Activated CD8-positive, alpha-beta memory T cell treated with anti-CD3 and anti-CD28 coated beads, Interleukin-2, amount 10 ng/mL, durations not matched to agents 7 days and 5 days (primary cell): ENCODE results near the gene ZFHX3. TPM values are rescaled to one million over a fixed set of nuclear protein-coding genes. Genes with fewer than 3 reads are reported as not detected.
A peak's percentile ranks its signal among the peaks of the same experiment; 100 is the strongest.

Source experiments
- ATAC-seq: fragments of 150-1000 bp; cut with Tn5 transposase; one replicate; pipeline ENCODE4 v1.10.0; 2021; ENCODE audit warnings: moderate library complexity
- CTCF ChIA-PET: fragments of 350-600 bp; sonication (Branson Sonifier 250); formaldehyde crosslinking; loops from one replicate; lab custom pipeline; 2021; ENCODE audit warnings: antibody characterized with exemption; lab: Charles Lee
- DNase-seq: peaks from one replicate; pipeline ENCODE4 v3.0.0-alpha.2; 2020
- H3K27ac Mint-ChIP-seq: one replicate; pipeline ENCODE4 v1.8.0; 2021; ENCODE audit warnings: mild to moderate bottlenecking, mixed read lengths
- H3K27me3 Mint-ChIP-seq: one replicate; pipeline ENCODE4 v1.8.0; 2021; ENCODE audit warnings: mixed read lengths
- H3K36me3 Mint-ChIP-seq: one replicate; pipeline ENCODE4 v1.8.0; 2021; ENCODE audit warnings: mild to moderate bottlenecking, mixed read lengths
- H3K4me1 Mint-ChIP-seq: one replicate; pipeline ENCODE4 v1.8.0; 2021; ENCODE audit warnings: mixed read lengths
- H3K4me3 Mint-ChIP-seq: one replicate; pipeline ENCODE4 v1.8.0; 2021; ENCODE audit warnings: mild to moderate bottlenecking, moderate library complexity, mixed read lengths
- H3K9me3 Mint-ChIP-seq: one replicate; pipeline ENCODE4 v1.8.0; 2022; ENCODE audit warnings: low read depth, mixed read lengths
- total RNA-seq, 2 experiments: library from RNA; stranded (reverse); gene quantifications; one replicate each; pipeline ENCODE4 v1.2.3, GENCODE V29; 2021

Gene ZFHX3
- total RNA-seq, 2 experiments from 2014 or later: 0.32 to 1.9 TPM

DNA sequence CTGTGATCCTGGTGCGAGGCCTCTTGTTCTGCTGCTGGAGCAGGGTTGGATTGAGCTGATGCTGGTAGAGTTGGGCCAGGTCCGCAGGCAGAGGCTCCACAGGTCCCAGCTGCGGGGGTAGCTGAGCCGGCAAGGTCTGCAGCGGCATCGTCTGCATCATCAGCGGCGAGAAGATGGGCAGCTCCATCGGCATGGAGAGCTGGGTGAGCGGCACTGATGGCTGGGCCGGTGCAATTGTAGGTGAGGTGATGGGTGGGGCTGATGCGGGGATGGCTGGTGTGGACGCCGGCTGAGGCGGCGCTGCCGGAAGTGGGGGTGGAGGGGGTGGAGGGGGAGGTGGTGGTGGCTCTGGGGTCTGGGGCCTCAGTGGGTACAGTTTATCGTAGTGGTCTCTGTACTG, 251.7 kb downstream of the ZFHX3 start:
- no peak overlapping the region for H3K4me3 Mint-ChIP-seq
- H3K9me3 Mint-ChIP-seq: no peaks in the 10 kb centered on the region
- no peaks in the 10 kb centered on the region for H3K4me1 Mint-ChIP-seq
- no peaks in the 10 kb centered on the region for H3K27me3 Mint-ChIP-seq
- no peaks in the 10 kb centered on the region for H3K36me3 Mint-ChIP-seq
- ATAC-seq (no peak), DNase-seq (no peak)
- CTCF ChIA-PET: no interaction called here
- H3K27ac Mint-ChIP-seq: no peak overlapping the region

DNA sequence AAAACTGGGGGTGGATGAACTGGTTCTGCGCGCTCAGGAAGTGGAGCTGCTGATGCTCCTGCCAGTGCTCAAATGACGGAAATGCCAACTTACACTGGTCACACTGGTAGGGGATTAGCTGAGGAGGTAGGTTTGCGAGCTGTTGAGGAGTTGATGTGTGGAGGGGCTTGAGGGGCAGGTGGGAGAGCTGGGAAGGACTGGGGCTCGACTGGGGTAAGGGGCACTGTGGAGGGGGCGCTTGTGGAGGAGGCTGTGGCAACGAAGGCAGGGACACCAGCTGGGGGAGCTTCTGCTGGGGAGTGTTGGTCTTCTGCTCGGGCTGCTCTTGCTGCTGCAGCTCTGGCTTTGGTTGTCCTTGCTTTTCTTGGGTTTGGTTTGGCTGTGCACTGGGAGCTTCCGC, 252.9 kb downstream of the ZFHX3 start:
- H3K27ac Mint-ChIP-seq: no peak overlapping the region
- H3K4me1 Mint-ChIP-seq: no peaks in the 10 kb centered on the region
- CTCF ChIA-PET: interaction anchor here (1.4 kb wide), 1 partner anchor 38 kb away, joined by 5 read pairs; no protein-coding TSS in a partner anchor
- ATAC-seq: no peak
- H3K36me3 Mint-ChIP-seq: no peaks in the 10 kb centered on the region
- no peaks in the 10 kb centered on the region for H3K9me3 Mint-ChIP-seq
- H3K27me3 Mint-ChIP-seq: peaks cover 5% of the 10 kb centered on the region
- no peak for DNase-seq
- no peak overlapping the region for H3K4me3 Mint-ChIP-seq

DNA sequence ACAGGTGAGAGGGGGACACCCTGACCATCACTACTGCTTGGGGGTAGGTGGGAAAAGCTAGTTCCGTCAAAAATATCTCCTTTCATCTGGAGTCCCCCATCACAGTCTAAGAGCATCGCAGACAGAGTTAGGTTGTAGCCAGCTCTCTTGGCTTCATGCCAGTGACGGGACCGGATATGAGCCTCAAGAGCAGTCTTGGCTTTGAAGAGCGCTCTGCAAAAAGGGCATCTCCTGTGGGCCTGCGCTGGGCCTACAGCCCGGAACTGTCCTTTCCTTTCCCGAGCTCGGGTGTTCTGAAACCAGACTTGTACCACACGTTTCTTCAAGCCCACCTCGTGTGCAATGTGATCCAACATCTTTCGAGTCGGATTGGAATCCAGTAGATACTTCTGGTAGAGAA, 253.6 kb downstream of the ZFHX3 start:
- no peak for DNase-seq
- Mint-ChIP-seq H3K27ac (no peak overlapping the region), H3K36me3 (no peaks in the 10 kb centered on the region), H3K4me3 (no peak overlapping the region), H3K9me3 (no peaks in the 10 kb centered on the region), H3K27me3 (peaks cover 9% of the 10 kb centered on the region), H3K4me1 (no peaks in the 10 kb centered on the region)
- no peak for ATAC-seq
- CTCF ChIA-PET: interaction anchor here (1.4 kb wide), 1 partner anchor 38 kb away, joined by 5 read pairs; no protein-coding TSS in a partner anchor

DNA sequence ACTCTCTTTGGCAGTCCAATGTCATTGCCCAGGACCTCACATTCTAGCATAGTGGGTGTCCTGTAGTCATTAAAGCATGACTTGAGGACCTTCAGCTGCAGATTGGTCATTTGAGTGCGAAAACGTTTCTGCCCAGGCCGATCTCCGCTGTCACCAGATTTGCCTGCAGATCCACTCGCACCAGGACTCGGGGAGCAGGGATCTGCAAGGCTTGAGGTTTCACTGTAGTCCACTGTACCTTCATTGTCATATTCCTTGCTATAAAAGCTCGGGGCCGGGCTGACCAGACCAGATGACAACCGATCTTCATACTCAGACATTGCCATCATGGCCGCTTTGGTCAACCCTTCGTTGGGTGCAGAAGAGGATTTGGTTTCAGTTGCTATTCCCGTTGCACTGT, 254.2 kb downstream of the ZFHX3 start:
- no peak overlapping the region for H3K4me3 Mint-ChIP-seq
- no peaks in the 10 kb centered on the region for H3K9me3 Mint-ChIP-seq
- H3K27me3 Mint-ChIP-seq: peaks cover 13% of the 10 kb centered on the region
- H3K4me1 Mint-ChIP-seq: peaks cover 2% of the 10 kb centered on the region
- CTCF ChIA-PET: no interaction called here
- H3K36me3 Mint-ChIP-seq: no peaks in the 10 kb centered on the region
- no peak for DNase-seq
- ATAC-seq: no peak
- H3K27ac Mint-ChIP-seq: no peak overlapping the region

DNA sequence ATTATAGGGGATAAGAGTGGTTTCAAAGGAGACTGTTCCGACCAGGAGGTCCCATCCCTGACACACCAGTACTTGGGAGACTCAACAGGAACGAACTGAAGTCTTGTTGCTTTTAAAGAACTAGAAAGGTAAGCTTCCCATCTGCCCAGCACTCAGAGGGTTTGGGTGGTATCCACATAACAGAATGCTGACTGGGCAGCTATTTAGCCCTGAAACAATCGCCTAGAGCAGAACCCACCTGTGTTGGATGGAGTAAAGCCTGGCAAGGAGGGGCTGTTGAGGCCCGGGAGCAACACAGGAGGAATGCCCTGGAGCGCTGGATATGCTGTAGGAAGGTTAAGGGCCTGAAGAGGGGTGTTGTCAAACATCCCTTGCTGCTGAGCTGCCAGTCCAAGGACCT, 254.9 kb downstream of the ZFHX3 start:
- no peak for ATAC-seq
- peaks cover 20% of the 10 kb centered on the region for H3K27me3 Mint-ChIP-seq
- DNase-seq: no peak
- no peak overlapping the region for H3K4me3 Mint-ChIP-seq
- no peak overlapping the region for H3K27ac Mint-ChIP-seq
- peaks cover 9% of the 10 kb centered on the region for H3K4me1 Mint-ChIP-seq
- H3K36me3 Mint-ChIP-seq: no peaks in the 10 kb centered on the region
- CTCF ChIA-PET: interaction anchor here (0.7 kb wide), 1 partner anchor 39 kb away, joined by 3 read pairs; no protein-coding TSS in a partner anchor
- H3K9me3 Mint-ChIP-seq: no peaks in the 10 kb centered on the region

DNA sequence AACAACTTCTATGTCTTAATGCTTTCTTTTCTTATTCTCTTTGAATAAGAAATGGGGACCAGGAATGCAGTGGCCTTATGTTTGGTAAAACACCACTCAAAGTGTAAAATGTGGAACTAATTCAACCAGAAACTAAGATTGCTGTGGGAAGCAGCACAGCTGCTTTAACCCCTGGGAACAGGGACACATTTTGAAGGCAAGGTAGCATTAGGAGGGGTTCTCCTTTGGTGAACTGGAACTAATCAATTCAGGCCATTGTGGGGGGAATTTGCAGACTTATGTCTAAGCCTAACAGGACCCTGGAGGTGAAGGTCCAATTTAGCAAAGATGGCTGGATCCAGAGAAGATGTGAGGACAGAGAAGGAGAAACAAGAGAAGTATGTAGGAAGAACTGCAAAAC, 256.1 kb downstream of the ZFHX3 start:
- Mint-ChIP-seq H3K36me3 (no peaks in the 10 kb centered on the region), H3K4me3 (no peak overlapping the region), H3K27ac (no peak overlapping the region), H3K4me1 (peaks cover 18% of the 10 kb centered on the region), H3K27me3 (peaks cover 28% of the 10 kb centered on the region), H3K9me3 (no peaks in the 10 kb centered on the region)
- CTCF ChIA-PET: no interaction called here
- ATAC-seq (no peak), DNase-seq (no peak)

DNA sequence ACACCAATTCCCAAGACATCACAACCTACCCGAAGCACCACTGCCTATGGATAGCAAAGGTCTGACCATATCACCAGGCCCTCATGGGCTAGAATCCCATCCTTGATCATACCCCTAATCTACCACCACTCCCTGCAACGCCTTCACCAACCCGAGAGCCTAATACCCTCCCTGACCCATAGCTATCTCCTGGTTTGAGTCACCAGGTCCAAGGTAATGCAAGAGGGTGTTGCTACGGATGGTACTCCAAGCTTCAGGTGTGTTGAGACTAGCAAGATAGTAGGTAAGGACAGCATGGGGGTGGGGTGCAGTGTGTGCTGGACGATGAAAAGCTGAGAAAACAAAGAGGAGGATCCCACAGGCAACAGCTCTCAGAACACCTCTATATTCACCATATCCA, 258.0 kb downstream of the ZFHX3 start:
- no peak for ATAC-seq
- Mint-ChIP-seq H3K36me3 (no peaks in the 10 kb centered on the region), H3K9me3 (no peaks in the 10 kb centered on the region), H3K4me3 (no peak overlapping the region), H3K27ac (no peak overlapping the region), H3K27me3 (peaks cover 43% of the 10 kb centered on the region), H3K4me1 (peaks cover 30% of the 10 kb centered on the region)
- no peak for DNase-seq
- CTCF ChIA-PET: interaction anchor here (1.1 kb wide), 1 partner anchor 43 kb away, joined by 4 read pairs; no protein-coding TSS in a partner anchor

DNA sequence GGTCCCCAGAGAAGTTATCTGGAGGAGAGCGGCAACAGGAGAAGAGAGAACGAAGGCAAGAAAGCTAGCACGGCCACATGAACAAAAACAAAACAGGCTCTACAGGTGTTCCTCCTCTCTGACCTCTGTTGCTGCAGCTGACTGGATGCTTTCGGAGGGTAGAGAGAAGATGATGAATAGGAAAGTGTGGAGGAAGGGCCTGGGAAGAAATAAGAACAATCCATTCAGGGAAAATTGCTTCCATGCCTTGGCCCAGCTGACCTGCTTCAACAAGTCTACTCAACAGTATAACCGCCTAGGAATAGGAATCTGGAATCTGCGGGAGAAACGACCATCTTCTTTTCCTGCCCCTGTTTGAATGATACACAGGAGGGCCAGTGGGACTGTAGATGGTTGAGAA, 258.5 kb downstream of the ZFHX3 start:
- Mint-ChIP-seq H3K4me1 (peaks cover 30% of the 10 kb centered on the region), H3K36me3 (no peaks in the 10 kb centered on the region), H3K27me3 (peaks cover 45% of the 10 kb centered on the region), H3K4me3 (no peak overlapping the region), H3K9me3 (no peaks in the 10 kb centered on the region), H3K27ac (no peak overlapping the region)
- CTCF ChIA-PET: no interaction called here
- DNase-seq: no peak
- ATAC-seq: no peak

DNA sequence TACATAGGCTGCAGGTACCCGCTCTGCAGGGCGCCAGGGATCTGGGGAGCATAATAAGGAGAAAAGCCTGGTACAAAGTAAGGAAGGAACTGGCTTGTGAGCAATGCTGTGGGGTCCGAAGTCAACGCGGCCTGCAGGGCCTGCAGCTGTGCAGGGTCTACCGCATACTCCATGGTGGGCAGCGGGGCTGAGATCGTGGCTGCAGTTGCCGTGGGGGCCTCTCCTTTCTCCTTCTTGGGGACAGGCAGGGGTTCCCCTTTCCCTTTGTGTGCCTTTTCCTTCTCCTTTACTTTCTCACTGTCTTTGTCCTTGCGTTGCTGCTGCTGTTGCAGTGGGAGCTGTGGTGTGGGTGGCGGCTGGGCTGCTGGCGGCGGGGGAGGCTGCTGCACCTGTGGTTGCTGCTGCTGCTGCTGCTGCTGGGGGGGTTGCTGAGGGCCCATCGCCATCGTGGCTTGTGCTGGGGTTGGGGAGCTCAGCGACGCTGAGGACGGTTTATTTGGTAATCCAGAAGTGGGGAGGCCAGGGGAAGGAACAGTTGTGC, 259.6 kb downstream of the ZFHX3 start:
- Mint-ChIP-seq H3K27me3 (peaks cover 50% of the 10 kb centered on the region), H3K4me1 (peaks cover 33% of the 10 kb centered on the region), H3K36me3 (no peaks in the 10 kb centered on the region), H3K27ac (no peak overlapping the region), H3K4me3 (peak overlapping the region; percentile 74), H3K9me3 (no peaks in the 10 kb centered on the region)
- ATAC-seq: no peak
- CTCF ChIA-PET: no interaction called here
- no peak for DNase-seq

DNA sequence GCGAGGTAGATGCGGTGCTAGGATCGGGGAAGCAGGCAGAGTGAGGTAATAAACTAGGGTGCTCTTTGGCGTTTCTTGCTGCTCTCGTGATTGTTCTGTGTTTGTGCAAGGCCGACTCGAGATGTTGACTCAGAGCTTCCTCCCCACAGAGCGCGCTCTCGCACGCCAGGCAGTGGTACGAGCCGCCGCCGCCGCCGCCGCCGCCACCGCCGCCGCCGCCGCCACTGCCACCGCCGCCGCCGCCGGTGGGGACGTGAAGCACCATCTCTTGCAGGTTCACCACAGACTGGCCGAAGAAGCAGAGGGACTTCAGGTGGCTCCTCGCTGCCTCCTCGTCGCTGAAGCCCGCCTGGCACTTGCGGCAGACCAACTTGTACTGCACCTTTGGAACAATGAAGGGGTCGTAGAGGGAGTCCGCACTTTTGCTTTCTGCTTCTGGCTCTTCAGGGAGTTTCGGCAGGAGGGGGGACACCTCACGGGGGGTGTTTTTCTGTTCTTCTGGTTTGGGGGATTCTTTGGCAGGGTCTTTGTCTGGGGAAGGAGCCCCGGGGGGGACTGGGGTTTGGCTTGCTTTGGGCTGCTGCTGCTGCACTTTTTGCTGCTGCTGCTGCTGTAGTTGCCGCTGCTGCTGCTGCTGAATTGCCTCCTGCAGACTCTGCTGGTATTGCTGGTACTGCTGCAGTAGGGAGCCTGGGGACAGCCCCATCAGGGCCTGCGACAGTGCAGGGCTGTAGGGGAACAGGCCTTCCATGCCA, 260.2 kb downstream of the ZFHX3 start:
- CTCF ChIA-PET: no interaction called here
- Mint-ChIP-seq H3K4me3 (peak overlapping the region; percentile 74), H3K4me1 (peaks cover 33% of the 10 kb centered on the region), H3K36me3 (no peaks in the 10 kb centered on the region), H3K9me3 (no peaks in the 10 kb centered on the region), H3K27me3 (peaks cover 50% of the 10 kb centered on the region), H3K27ac (peak overlapping the region; percentile 75)
- ATAC-seq (peak; percentile 94), DNase-seq (peak; percentile 84)

DNA sequence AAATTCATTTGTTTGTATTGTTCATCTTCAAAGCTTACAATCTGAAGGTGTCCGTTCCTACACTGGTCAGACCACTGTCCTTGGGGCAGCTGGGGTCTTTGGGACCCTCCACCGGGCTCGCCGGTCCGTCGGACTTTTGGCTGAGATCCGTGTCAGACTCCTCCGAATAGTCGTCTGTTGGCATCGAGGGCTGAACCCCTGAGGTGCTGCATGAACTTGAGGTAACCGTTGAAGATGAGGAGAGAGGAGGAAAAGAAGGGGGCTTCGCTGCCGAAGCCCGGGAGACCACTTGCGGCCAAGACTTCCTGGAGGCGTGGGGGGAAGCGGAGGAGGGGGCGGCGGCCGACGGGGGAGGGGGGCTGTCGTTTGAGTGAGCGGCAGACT, 260.8 kb downstream of the ZFHX3 start:
- no peak for DNase-seq
- Mint-ChIP-seq H3K9me3 (no peaks in the 10 kb centered on the region), H3K27me3 (peaks cover 50% of the 10 kb centered on the region), H3K4me3 (peak overlapping the region; percentile 74), H3K27ac (peak overlapping the region; percentile 75), H3K4me1 (peaks cover 33% of the 10 kb centered on the region), H3K36me3 (no peaks in the 10 kb centered on the region)
- ATAC-seq: no peak
- CTCF ChIA-PET: no interaction called here

DNA sequence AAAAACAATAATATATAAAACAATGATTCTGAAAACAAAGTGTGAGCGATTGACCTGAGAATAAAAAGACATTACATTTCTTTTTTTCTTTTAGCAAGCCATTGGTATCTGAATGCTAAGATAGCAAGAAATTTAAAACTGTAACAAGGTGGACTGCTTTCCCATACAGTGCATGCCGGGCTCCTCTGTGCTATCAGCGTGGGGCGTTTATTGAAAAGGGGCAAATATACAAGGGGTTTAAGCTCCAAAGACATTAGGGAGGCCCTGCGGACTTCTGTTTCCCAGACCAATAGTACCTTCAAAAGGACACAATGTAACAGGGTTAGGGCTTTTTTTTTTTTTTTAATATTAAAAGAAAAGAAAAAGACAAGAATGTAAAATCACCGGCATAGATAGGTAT, 261.3 kb downstream of the ZFHX3 start:
- Mint-ChIP-seq H3K27ac (no peak overlapping the region), H3K9me3 (no peaks in the 10 kb centered on the region), H3K27me3 (peaks cover 50% of the 10 kb centered on the region), H3K4me3 (no peak overlapping the region), H3K36me3 (no peaks in the 10 kb centered on the region), H3K4me1 (peaks cover 33% of the 10 kb centered on the region)
- no peak for ATAC-seq
- CTCF ChIA-PET: no interaction called here
- no peak for DNase-seq

DNA sequence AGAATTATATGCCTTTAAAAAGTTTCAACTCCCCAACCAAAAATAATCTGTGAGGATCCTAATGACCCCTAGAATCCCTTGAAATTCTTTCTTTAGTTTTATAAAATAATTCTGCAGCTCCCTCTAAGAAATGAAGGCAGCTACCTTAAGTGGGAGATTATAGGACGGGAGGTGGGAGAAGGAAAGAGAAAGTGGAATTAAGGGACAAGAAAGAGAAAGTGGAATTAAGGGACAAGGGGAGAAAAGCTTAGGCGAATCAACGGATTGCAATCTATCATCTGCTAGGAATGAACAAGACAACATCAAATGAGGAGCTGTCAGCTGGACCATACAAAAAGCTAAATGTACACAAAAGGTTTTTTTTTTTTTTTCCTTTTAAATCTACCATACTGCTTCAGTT, 262.0 kb downstream of the ZFHX3 start:
- H3K27me3 Mint-ChIP-seq: peaks cover 52% of the 10 kb centered on the region
- CTCF ChIA-PET: no interaction called here

DNA sequence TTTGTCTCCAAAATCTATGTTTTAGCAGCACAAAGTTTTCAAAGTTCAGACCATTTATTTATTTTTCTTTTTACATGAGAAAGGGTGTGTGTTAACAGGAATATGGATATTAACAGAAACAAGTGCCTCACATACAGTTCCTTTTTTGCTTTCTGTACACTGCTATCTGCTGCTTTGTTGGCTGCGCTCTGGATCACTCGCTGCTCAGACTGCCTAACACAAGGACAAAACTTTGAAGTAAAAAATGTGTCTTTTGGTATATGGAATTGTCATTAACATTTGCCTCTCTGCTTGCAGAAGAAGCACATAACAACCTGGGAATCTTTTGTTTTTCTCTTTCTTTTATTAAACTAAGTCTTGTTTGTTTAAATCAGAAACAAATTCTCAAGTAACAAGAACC, 262.8 kb downstream of the ZFHX3 start:
- CTCF ChIA-PET: interaction anchor here (1.0 kb wide), 1 partner anchor 47 kb away, joined by 5 read pairs; no protein-coding TSS in a partner anchor
- no peak for ATAC-seq

More for the DNA sequence above, 262.0 kb downstream of the ZFHX3 start:
- ATAC-seq (no peak), DNase-seq (no peak)
- no peak overlapping the region for H3K4me3 Mint-ChIP-seq
- H3K4me1 Mint-ChIP-seq: peaks cover 33% of the 10 kb centered on the region
- H3K36me3 Mint-ChIP-seq: no peaks in the 10 kb centered on the region
- H3K9me3 Mint-ChIP-seq: no peaks in the 10 kb centered on the region
- no peak overlapping the region for H3K27ac Mint-ChIP-seq

More for the DNA sequence above, 262.8 kb downstream of the ZFHX3 start:
- Mint-ChIP-seq H3K27ac (no peak overlapping the region), H3K9me3 (no peaks in the 10 kb centered on the region), H3K4me1 (peaks cover 33% of the 10 kb centered on the region), H3K27me3 (peaks cover 49% of the 10 kb centered on the region), H3K4me3 (no peak overlapping the region), H3K36me3 (no peaks in the 10 kb centered on the region)
- DNase-seq: no peak
